Fibroblast of skin of right quadriceps (primary cell): Measurements from ENCODE around the gene ATXN1.
"Not testable (repeated sequence)": the region's sequence is repeated elsewhere in the genome, so short reads cannot be mapped to it uniquely, and the experiment has no call there.

Source experiments
- DNase-seq: peaks from one replicate; pipeline ENCODE4 v3.0.0-alpha.2; 2013

ATXN1 gene

DNA sequence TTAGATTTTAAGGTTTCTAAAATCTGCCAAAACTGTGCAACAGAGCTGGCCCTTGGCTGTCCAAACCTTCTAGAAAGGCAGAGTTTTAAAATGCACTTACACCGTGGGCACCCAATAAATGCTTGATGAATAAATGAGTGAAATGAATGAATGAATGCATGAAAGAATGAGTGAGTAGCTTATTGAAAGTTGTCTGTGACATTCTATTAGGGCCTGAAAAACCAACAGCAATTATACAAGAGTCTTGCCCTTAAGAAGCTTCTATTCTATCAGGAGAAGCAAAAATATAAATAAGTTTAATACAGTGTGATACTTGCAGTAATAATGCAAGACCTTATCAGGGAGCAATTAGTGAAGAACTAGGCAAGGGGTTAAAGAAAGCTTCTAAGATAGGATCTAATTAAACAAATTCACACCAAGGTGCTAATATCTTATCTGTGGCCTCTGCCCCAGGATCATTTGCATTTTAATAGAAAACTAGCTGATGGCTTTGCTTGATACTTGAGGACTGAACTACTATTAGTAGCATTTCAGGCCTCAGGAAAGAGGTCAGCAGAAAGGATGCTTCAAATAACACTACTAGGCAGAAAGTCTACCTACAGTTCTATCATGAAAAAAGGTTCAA lies 292.2 kb downstream of the ATXN1 start:
- DNase-seq = no peak

DNA sequence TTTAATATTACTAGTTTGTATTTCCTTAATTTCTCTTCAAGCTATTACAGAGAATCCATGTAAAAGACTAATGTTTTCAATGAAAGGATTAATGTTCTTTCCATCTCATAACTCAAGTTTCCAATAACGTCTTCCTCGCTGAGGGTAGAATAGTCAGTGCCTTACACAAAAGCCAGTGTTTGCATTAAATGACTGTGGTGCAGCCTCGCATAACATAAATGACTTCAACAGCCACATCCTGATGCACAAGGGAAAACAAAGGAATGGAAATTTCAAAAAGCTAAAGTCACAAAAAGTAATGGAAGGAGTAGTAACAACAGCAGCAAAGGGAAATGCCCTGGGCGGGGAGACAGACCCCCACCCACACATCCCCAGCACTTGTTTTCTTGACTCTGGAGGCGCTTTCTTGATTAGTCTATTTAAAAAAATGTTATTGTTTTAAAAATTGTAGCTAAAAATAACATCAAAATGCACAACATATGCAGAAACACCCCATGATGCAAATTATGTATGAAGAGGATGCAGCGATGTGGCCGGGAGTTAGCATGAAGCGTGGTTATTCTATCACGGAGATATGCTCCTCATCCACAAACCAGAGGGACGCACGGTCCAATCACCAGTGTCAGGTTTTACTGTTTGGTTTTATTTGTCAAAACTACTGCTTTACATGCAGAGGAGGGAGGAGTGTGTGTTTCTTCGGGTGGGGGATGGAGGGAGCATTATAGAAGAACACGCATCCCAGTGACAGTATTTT lies 294.3 kb downstream of the ATXN1 start:
- DNase-seq = peak; percentile 26

DNA sequence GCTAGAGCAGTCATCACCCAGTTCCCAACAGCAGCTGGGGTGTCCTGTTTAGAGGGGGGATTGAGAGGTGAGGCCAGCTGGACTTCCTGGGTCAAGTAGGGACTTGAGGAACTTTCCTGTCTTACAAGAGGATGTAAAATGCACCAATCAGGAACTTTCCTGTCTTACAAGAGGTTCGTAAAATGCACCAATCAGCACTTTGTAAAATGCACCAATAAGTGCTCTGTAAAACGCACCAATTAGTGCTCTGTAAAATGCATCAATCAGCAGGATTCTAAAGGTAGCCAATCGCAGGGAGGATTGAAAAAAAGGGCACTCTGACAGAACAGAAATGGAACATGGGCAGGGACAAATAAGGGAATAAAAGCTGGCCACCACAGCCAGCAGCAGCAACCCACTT lies 297.2 kb downstream of the ATXN1 start:
- no peak for DNase-seq

DNA sequence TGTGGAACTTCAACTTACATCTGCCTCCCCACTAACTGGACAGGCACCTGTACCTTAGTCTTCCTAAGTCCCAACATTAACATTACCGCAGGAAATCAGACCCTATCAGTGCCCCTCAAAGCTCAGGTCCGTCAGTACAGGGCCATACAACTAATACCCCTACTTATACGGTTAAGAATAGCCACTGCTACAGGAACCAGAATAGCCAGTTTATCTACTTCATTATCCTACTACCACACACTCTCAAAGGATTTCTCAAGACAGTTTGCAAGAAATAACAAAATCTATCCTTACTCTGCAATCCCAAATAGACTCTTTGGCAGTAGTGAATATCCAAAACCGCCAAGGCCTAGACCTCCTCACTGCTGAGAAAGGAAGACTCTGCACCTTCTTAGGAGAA lies 298.0 kb downstream of the ATXN1 start:
- not testable (repeated sequence) for DNase-seq

DNA sequence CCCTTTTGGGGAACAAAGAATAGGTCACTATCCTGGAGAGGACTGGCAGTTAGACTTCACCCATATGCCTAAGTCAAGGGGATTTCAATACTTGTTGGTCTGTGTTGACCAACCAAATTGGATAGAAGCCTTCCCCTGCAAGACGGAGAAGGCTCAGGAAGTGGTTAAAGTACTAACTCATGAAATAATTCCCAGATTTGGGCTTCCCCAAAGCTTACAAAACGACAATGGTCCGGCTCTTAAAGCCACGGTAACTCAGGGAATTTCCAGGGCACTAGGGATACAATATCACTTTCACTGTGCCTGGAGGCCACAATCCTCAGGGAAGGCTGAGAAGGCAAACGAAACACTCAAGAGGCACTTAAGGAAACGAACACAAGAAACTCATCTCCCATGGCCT lies 299.8 kb downstream of the ATXN1 start:
- no peak for DNase-seq

DNA sequence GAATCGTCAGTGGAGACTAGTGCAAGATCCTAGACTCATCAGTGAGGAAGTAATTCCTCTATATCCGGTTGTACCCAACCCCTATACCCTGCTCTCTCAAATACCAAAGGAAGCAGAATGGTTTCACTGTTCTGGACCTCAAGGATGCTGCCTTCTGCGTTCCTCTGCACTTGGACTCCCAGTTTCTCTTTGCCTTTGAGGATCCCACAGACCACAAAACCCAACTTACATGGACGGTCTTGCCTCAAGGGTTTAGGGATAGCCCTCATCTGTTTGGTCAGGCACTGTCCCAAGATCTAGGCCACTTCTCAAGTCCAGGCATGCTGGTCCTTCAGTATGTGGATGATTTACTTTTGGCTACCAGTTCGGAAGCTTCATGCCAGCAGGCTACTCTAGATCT lies 301.8 kb downstream of the ATXN1 start:
- not testable (repeated sequence) for DNase-seq

DNA sequence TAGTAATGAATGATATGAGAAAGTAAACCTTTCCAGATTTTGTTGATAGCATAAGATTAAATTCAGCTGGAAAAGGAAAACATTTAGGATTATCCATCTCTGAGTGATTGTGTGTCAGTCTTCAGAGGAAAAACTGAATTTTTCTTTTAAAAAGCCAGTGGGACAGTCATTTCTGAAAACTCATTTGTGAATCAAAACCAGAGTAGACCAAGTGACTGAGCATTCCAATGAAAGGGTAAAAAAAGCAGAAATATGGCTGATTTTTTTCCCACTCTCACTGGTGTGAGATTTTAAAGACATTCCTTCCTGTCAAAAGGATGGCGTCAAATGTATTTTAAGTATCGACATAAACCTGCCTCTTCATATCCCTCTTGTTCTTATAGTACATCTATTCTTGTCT lies 308.9 kb downstream of the ATXN1 start:
- no peak for DNase-seq

DNA sequence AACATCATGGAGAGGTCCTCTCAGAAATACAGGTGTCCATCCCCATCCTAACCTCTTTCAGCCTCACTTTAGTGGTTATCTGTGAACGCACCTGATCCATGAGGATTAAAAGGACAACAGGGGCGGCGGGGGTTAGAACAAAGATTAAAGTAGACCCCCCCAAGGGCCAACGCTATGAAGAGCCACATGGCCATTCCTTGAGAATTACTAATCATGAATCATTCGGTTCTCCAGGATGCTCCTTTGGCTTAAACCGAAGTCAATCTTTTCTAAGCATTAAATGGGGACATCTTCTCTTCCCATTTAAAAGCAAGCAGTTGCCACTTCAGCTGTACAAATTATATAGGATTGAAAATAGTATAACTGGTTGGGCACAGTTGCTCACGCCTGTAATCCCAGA lies 310.4 kb downstream of the ATXN1 start:
- peak; percentile 78 for DNase-seq

DNA sequence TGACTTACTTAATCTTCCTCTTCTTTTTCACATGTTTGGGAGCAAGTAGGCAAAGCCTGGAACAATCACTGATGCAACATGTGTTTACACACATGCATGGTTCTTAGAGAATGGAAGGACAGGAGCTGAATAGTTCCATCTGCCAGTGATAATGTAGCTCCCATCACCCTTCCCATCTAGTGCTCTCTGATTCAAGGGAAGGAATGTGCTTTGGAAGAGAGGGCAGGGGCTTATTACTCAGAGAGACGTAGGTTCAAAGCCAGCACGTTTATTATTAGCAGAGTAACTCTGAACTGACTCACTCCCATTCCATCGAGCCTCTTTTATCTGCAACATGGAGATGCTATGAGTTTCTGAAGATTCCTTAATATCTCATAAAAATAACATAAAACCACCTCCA lies 311.0 kb downstream of the ATXN1 start:
- DNase-seq = peak; percentile 97

DNA sequence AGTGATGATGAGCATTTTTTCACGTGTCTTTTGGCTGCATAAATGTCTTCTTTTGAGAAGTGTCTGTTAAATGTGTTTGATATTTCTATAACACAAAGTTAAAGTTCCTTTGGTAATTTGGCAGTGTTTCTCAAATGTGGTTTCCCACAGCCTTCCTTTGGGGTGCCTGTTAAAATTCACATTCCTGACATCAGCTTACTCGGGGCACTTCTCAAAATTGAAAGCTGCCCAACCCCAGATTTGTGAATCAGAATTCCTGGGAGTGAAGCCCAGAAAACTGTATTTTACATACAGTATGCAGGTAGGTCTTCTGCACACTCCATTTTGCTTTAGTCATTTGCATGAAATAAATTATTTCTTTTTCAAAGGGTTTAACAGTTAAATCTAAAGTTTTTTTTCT lies 315.0 kb downstream of the ATXN1 start:
- DNase-seq = peak; percentile 57

DNA sequence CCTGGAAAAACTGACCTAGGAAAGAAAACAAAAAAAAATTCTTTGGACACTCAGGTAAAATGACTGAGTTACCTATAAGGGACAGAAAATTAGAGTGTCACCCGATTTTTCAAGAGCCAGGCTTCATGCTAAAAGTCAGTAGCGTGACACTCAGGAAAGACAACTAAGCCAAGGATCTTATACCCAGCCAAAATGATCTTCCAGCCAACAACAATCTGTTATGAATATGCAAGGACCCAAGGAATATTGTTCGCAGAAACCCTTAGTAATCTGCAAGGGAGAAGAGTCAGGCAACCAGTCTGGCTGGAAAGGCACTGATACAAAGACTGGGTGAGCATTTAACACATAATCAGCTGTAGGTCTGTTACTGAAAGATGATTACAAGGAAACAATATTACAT lies 319.2 kb downstream of the ATXN1 start:
- no peak for DNase-seq

DNA sequence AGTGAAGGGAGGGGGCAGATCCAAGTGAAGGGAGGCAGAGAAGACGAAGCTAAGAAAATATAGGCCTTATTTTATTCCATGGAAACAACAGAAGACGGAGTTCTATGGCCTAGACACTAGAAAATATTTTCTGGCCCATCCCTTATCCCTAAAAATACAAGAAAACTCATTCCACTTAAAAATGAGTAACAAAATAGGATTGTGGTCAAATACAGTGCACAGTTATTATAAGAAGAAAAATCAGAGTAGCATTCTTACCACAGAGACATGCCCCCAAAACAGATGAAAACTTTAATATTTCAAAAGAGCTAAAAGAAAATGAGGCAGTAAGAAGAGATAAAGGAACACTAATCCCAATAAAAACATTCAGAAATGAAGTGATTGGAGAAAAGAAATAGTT lies 320.0 kb downstream of the ATXN1 start:
- no peak for DNase-seq

DNA sequence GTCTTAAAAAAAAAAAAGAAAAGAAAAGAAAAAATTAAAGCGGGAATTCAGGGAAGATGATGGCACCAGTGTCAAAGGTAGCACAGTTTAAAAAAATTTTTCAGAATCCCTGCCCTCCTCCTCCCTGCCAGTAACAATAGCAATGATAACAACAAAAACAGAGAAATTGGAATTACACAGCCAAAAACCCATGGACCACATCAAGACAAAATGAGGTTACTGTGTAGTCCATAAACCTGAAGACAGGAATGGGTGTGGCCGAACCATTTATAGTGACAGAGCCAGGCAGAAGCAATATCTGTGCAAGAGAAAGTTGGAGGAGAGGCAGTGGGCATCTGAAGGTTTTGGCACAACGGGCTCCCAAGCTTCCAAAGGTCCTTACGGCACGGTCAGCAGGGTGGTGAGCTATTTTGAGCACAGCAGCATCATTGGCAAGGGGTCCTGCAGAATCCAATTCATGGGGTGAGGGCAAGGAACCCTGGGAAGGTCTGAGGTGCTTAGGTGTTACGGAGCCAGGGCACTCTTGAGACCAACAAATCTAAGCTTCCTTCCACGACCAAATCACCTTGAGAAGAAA lies 320.5 kb downstream of the ATXN1 start:
- no peak for DNase-seq

DNA sequence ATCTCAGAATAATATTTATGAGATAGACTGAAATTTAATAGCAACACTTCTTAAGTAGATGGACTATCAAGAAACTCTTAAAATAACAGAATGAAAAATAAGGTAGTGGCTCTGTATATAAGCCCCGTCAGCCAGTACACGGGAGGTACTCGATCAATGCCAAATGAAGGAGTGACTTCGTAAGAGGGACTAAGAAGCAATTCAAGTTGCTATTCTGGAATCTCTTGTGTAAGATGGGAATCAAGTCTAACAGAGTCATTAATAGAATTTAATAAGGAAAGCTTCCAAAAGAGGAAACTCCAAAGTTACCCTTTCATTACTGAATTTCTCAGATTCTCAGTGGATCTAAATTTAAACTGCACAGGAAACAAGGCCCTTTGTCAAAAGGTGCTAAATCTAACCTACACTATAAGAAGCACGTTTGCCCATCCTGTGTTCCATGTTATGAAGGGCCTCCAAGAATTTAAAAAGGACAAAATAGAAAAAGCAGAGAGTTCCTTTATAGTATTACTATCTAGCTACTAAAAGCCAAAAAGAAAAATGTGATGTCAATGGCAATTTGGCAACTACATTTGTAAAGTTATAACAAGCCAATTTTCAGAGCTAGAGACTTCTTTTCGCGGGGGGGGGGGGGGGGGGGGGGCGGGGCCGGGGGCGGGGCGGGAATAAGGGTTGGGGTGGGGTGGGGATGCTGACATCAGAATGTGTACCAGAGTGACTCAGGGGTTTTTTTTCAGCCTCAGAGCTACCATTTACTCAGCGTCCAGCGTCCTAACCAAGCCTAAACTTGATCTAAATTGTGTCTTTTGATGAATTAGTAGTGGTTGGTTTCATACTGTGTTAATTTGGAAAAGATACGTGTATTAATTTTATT lies 322.3 kb downstream of the ATXN1 start:
- DNase-seq = peak; percentile 45

DNA sequence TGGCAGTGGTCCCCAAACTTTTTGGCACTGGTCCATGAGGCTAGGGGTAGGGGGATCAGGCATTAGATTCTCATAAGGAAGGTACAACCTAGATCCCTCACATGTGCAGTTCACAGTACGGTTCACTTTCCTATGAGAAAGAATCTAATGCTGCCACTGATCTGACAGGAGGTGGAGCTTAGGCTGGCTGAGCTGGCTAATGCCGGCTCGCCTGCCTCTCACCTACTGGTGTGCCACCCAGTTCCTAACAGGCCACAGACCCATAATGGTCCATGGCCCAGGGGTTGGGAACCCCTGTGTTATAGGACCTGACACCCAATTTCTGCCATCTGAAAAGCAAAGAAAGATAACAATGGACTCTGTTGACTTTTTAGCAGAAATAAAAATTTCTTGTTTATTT lies 323.3 kb downstream of the ATXN1 start:
- DNase-seq = no peak

DNA sequence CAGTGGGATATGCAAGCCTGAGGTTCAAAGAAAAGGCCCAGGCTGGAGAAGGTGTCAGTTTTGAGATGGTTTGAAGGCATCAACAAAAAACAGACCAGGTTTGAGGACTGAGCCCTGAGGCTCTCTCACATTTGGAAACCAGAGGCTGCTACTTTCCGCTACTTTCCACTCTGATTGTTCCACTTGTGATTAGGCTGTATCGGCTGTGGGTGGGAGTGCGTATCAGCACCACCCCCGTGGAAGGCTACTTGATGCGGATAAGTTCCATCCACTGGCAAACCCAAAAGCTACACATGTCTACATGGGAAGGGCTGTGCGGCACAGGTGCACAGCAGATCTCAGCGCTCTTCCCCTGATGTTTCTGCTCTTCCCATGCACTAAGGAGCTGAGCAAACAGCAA lies 324.2 kb downstream of the ATXN1 start:
- no peak for DNase-seq

DNA sequence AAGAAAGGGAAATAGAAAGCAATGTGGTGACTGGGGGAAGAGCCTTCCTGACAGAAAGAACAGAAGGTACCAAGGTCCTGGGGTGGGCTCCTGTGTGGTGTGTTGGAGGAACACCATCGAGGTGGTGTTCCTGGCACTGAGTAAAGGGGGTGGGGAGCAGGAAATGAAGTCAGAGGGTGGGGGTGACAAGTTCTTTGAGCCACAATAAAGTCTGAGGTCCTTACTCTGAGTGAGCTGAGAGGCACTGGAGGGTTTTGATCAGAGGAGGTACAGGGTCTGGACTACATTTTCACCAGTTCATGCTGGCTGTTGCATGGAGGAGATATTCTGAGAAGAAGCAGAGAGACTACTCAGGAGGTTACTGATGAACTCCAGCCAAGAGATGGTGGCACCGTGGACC lies 324.7 kb downstream of the ATXN1 start:
- DNase-seq = no peak

DNA sequence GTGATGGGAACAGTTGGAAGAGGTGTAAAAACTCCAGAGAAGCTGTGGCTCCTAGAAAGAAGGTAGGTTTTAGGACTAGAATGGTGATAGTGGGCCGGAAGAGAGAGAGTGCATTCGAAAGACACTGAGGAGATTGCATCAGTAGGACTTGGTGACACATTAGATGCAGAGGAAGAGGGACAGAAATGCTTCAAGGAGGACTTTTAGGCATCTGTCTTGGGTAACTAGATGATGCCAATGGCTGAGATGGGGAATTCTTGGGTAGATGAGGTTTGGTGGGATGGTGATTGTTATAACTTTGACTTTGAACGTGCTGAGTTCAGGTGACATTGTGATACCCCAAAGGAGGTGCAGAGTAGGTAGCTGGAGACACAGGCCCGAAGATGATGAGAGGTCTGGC lies 326.4 kb downstream of the ATXN1 start:
- DNase-seq = peak; percentile 32

DNA sequence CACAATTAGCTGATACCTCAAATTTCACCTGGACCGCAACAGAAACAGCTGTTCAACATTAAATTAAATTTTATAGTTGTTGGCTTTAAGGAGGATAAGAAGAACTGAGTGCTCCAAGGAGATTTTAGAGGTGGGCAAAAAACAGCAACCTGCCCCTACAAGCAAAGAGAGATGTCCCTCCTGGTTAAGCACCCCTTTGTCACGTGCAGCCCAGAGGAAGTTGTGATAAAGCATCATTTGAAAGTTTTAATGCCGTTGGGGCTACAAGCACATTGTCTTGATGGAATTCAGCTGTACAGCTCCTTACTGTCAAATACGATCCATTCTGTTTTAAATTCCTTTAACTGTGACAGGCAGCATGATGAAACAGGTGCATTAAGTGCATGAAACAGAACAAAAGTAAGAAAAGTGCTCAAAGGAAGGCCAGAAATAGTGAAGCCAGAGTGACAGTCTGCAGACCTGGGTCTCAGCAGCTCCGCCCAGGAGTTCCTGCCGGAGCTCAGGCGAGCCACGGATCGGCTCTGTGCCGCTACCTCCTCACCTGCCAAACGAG lies 327.8 kb downstream of the ATXN1 start:
- no peak for DNase-seq

DNA sequence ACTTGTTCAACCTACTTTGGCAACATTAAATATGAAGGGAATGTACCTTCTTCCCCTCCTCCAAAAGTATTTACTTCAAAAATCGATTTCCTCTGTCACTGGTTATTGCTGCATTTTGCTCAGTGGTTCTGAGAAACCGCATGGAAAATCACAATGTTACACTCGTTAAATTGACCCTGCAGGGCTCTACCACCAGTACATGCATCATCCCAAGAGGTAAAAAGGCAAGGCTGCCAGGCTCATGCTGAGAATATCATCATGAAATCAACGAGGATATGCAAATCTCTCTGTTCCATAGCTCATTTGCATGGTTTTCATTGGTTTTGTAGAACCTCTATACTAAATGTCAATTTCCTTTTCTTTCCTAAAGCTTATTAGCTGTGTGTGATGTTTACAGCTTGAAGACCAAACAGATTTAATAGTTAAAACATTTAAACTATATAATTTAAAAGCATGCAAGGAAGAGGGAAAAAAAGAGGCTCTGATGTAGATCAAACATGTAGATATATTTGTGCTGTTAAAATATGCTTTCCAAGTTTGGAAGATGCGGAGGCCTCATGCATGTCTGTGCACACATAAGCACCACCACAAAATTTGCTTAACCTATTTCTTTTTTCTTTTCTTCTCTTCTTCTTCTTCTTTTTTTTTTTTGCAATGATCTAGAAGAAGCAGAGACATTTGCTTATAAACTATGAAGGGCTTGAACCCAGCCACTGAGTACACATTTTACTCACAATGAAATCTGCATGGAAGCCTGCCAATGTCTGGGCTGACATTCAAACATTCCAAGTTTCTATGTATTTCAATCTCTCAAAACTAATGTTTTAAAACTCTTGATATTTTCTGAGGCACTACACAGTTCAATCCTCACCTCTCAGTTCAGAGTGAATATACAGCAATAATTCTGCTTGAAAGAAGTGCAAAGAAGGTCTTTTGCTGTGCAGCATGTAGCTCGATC lies 328.9 kb downstream of the ATXN1 start:
- peak; percentile 75 for DNase-seq

DNA sequence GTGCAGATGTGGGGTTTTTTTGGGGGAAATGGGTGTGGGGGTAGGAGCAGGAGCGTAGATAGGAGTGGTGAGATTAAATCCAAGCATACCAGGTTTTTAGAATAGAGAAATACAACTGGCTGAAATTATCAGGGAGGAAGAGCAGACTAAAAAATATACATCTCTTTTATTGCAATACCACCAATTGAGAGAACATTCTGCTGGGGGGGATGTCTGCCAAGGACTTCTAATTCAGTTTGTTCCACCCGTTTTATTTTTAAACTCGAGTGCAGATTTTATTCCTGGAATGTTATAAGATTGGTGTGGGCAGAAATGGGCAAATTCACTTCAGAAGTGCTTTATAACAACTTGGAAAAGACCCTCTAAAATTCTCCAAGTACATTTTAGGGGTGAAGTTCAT lies 330.2 kb downstream of the ATXN1 start:
- no peak for DNase-seq
